K562 (cell line): ENCODE measurements around the gene LIX1L. TPM values are rescaled to one million over a fixed set of nuclear protein-coding genes. Genes with fewer than 3 reads are reported as not detected.

Source experiments
- ATAC-seq: fragments of 200-7000 bp; cut with Tn5 transposase; 3 replicates; pipeline ENCODE4 v1.9.1; 2020; ENCODE audit warnings: moderate library complexity
- BruUV-seq: library from RNA; stranded (reverse); fragments of 400-500 nt; replicated peaks from 2 replicates; lab custom pipeline; 2021; lab: Mats Ljungman, UMichigan
- CTCF ChIA-PET: fragments of 300-600 bp; formaldehyde crosslinking; extraction: SDS; loops from one replicate; lab custom pipeline; 2021; ENCODE audit warnings: low intra/inter-chr PET ratio; lab: Yijun Ruan, JAX
- POLR2A ChIA-PET: fragments of 300-600, 350-650 bp; sonication (Branson Sonifier 250); formaldehyde crosslinking; extraction: SDS; loops from one replicate; lab custom pipeline; 2021; ENCODE audit warnings: antibody characterized with exemption, inconsistent platforms; lab: Yijun Ruan, JAX
- DNase-seq, 4 experiments: peaks; one replicate each; pipeline versions ENCODE4 v3.0.0 to v3.0.0-alpha.2; 2011 to 2018; ENCODE audit warnings: low spot score in 3 of 4, mixed read lengths in 3 of 4; ENCODE audit errors: extremely low read depth in 1 of 4
- FAIRE-seq: peaks from 2 replicates; lab custom pipeline; 2011; peaks lifted over from hg19 to GRCh38; lab: Jason Lieb, UNC
- H2AFZ ChIP-seq: 2 replicates; pipeline ENCODE4 v1.6.0; 2011; ENCODE audit warnings: low read depth, low read length, control low read depth, inconsistent platforms
- H3K27ac ChIP-seq: fragments of 200-600 bp; 3 replicates; pipeline ENCODE4 v1.8.0; 2011; ENCODE audit warnings: low read depth, mild to moderate bottlenecking, control low read depth, inconsistent platforms, low read length, moderate library complexity, mixed read lengths; ENCODE audit errors: extremely low read depth
- H3K27me3 ChIP-seq, 2 experiments: fragments of 300-600 bp in 1 of 2; 2 replicates in 1 of 2; 3 replicates in 1 of 2; pipeline versions ENCODE4 v1.6.0 to v1.8.0; 2011; ENCODE audit warnings: inconsistent platforms in 2 of 2, low read length in 2 of 2, mild to moderate bottlenecking in 1 of 2, mixed read lengths in 1 of 2, moderate library complexity in 1 of 2; ENCODE audit not compliant: control insufficient read depth in 2 of 2, insufficient read depth in 2 of 2
- H3K36me3 ChIP-seq: fragments of 300-600 bp; 3 replicates; pipeline ENCODE4 v1.8.0; 2011; ENCODE audit warnings: mild to moderate bottlenecking, low read length, inconsistent platforms; ENCODE audit not compliant: control insufficient read depth, insufficient read depth
- H3K4me1 ChIP-seq, 2 experiments: fragments of 200-600 bp in 1 of 2; replicated peaks in 1 of 2; 2 replicates in 1 of 2; 3 replicates in 1 of 2; pipeline versions ENCODE4 v1.5.1 to v1.8.0; 2011; ENCODE audit warnings: inconsistent platforms in 2 of 2, low read length in 2 of 2, mild to moderate bottlenecking in 1 of 2, mixed read lengths in 1 of 2, moderate library complexity in 1 of 2; ENCODE audit not compliant: control insufficient read depth in 2 of 2, insufficient read depth in 2 of 2
- H3K4me2 ChIP-seq: 2 replicates; pipeline ENCODE4 v1.6.1; 2011; ENCODE audit warnings: low read length, control low read depth, inconsistent platforms, mixed read lengths; ENCODE audit not compliant: insufficient read depth
- H3K4me3 ChIP-seq: fragments of 200-600 bp; sonication (generic), shearing (Covaris generic); 2 replicates; pipeline ENCODE4 v1.5.1; 2016; ENCODE audit warnings: control low read depth, inconsistent platforms
- H3K79me2 ChIP-seq: fragments of 200-600 bp; 3 replicates; pipeline ENCODE4 v1.8.0; 2011; ENCODE audit warnings: low read length, inconsistent platforms; ENCODE audit not compliant: control insufficient read depth, insufficient read depth
- H3K9ac ChIP-seq, 2 experiments: 2 replicates each; pipeline versions ENCODE4 v1.6.0 to v1.6.1; 2011; ENCODE audit warnings: low read depth in 2 of 2, low read length in 2 of 2, control low read depth in 1 of 2, inconsistent platforms in 1 of 2, mild to moderate bottlenecking in 1 of 2, mixed read lengths in 1 of 2; ENCODE audit not compliant: insufficient read depth in 1 of 2
- H3K9me1 ChIP-seq: one replicate; pipeline ENCODE4 v1.6.0; 2011; ENCODE audit warnings: inconsistent platforms, mild to moderate bottlenecking, low read length, moderate library complexity; ENCODE audit not compliant: control insufficient read depth, insufficient read depth
- H3K9me3 ChIP-seq: replicated peaks from 2 replicates; pipeline ENCODE4 v1.5.1; 2011; ENCODE audit warnings: low read depth, low read length, inconsistent platforms; ENCODE audit not compliant: control insufficient read depth, insufficient read depth
- H4K20me1 ChIP-seq: replicated peaks from 2 replicates; pipeline ENCODE4 v1.6.1; 2011; ENCODE audit warnings: low read length, inconsistent platforms, mixed read lengths; ENCODE audit not compliant: control insufficient read depth, insufficient read depth
- FOXA3 ChIP-seq, 2 experiments: fragments of 450-650 bp in 1 of 2; sonication (generic) in 1 of 2; formaldehyde crosslinking; IDR thresholded peaks in 1 of 2; conservative IDR thresholded peaks in 1 of 2; 2 replicates each; pipeline versions ENCODE4 v1.4.0 to v1.8.0; 2020 to 2022; ENCODE audit warnings: mild to moderate bottlenecking in 2 of 2, missing genetic modification reagents in 1 of 2
- PYGO2 ChIP-seq: fragments of 450-650 bp; IDR thresholded peaks from 2 replicates; pipeline ENCODE4 v1.6.1; 2016; ENCODE audit warnings: mild to moderate bottlenecking, missing genetic modification characterization, moderate library complexity, missing compliant biosample characterization
- RBBP5 ChIP-seq: fragments of 200-600 bp; sonication (generic); IDR thresholded peaks from 2 replicates; pipeline ENCODE4 v1.6.1; 2012; ENCODE audit warnings: borderline replicate concordance, mild to moderate bottlenecking, low read length, control low read depth, inconsistent platforms; ENCODE audit not compliant: insufficient read depth, poor library complexity, severe bottlenecking
- ZBTB33 ChIP-seq: sonication (generic); formaldehyde crosslinking; IDR thresholded peaks from 2 replicates; pipeline ENCODE4 v1.8.1; 2023; ENCODE audit warnings: mild to moderate bottlenecking, missing genetic modification reagents
- WGBS: fragments of 100-300 bp; shearing (Covaris generic); methylation state at CpG from one replicate; pipeline ENCODE4 v1.1.6; 2016; ENCODE audit warnings: low coverage, mixed read lengths; ENCODE audit not compliant: insufficient coverage; ENCODE audit errors: missing lambda C conversion rate; 5-methylcytosine and 5-hydroxymethylcytosine counted together
- in situ Hi-C: fragments of 300-500 bp; cut with MboI; formaldehyde crosslinking; loops from 4 replicates; pipeline ENCODE4 v1.15.0; 2018; ENCODE audit warnings: inconsistent platforms, mixed read lengths
- intact Hi-C: fragments of 100-400 bp; cut with micrococcal nuclease; formaldehyde crosslinking; loops from 2 replicates; pipeline ENCODE4 v1.14.2; 2022
- polyA plus RNA-seq, 8 experiments: library from polyadenylated mRNA; depleted of rRNA in 4 of 8; stranded (reverse) in 5 of 8; unstranded in 3 of 8; fragments of >200 nt; fragmentation: Nextera tagmentation in 2 of 8; fragmentation: Illumina TruSeq in 1 of 8; extraction: Ambion mirVana in 2 of 8; extraction: Trizol in 1 of 8; gene quantifications; 2 replicates each; pipeline versions ENCODE4 v1.2.1 to v1.2.3, GENCODE V29; 2011 to 2014; ENCODE audit warnings: inconsistent platforms in 1 of 8, missing spikeins in 1 of 8
- total RNA-seq, 7 experiments: library from RNA; depleted of rRNA in 6 of 7; stranded (reverse); fragments of >200 nt in 6 of 7; fragmentation: Illumina TruSeq in 2 of 7; extraction: Trizol in 2 of 7; gene quantifications; 2 replicates each; pipeline versions ENCODE4 v1.2.1 to v1.2.3, GENCODE V29; 2011 to 2021; ENCODE audit warnings: low replicate concordance in 1 of 7

The LIX1L gene
- total and polyA plus RNA-seq, 9 of the 15 experiments (the other 6 are each of a cell fraction or from before 2014, with no cell fraction given) = 4.6 to 26.5 (median 12.5) TPM

- H3K79me2 ChIP-seq = peaks cover 38% of the 10 kb centered on the region
- intact Hi-C loops (no loop called here), in situ Hi-C loops (no loop called here)
- CTCF ChIA-PET = no interaction called here
- POLR2A ChIA-PET = interaction anchor here (4.0 kb wide), 1 partner anchor 30 kb away, joined by 50 read pairs; no protein-coding TSS in a partner anchor
- H3K27ac ChIP-seq = no peak overlapping the region
- no peak overlapping the region for H2AFZ ChIP-seq
- H3K9me3 ChIP-seq = no peaks in the 10 kb centered on the region
- ATAC-seq = no peak
- H3K9ac ChIP-seq = no peak overlapping the region
- WGBS = 60% methylated on average over 1 of the region's 22 CpGs
- no TSS peak for BruUV-seq
- no peak for DNase-seq
- H3K36me3 ChIP-seq = no peaks in the 10 kb centered on the region
- TF ChIP-seq FOXA3 (CRISPR knock-in tag; conservative IDR thresholded peaks at IDR 0.05 in 1 of 2, IDR thresholded peaks at IDR 0.05 in 1 of 2) (no peak), RBBP5 (no peak)
- H3K9me1 ChIP-seq = no peaks in the 10 kb centered on the region
- peaks cover 34 to 39% of the 10 kb centered on the region in 2 experiments; a peak in 4 of 5 replicates for H3K4me1 ChIP-seq
- FAIRE-seq = no peak
- no peak overlapping the region for H3K4me3 ChIP-seq
- H3K4me2 ChIP-seq = no peak overlapping the region
- H3K27me3 ChIP-seq = no peaks in the 10 kb centered on the region; a peak in 1 of 5 replicates
- no peaks in the 10 kb centered on the region for H4K20me1 ChIP-seq
Observed at GRCh38 chr1:145961109-145961424, 3.2 kb upstream of the LIX1L start.

GRCh38 chr1:145960468-145961108 is 2.8 kb upstream of the LIX1L start:
- H2AFZ ChIP-seq = no peak overlapping the region
- TF ChIP-seq ZBTB33 (peak; percentile 61), PYGO2 (no peak)
- intact Hi-C loops (no loop called here), in situ Hi-C loops (no loop called here)
- no peaks in the 10 kb centered on the region for H3K9me1 ChIP-seq
- WGBS = 83% methylated on average over 22 of the region's 44 CpGs
- POLR2A ChIA-PET = no interaction called here
- peaks cover 34 to 39% of the 10 kb centered on the region in 2 experiments; a peak in 4 of 5 replicates for H3K4me1 ChIP-seq
- ATAC-seq = no peak
- DNase-seq = no peak
- no peak for FAIRE-seq
- H3K9ac ChIP-seq = no peak overlapping the region
- no peaks in the 10 kb centered on the region for H3K36me3 ChIP-seq
- H3K4me2 ChIP-seq = no peak overlapping the region
- no peaks in the 10 kb centered on the region for H4K20me1 ChIP-seq
- no peaks in the 10 kb centered on the region for H3K9me3 ChIP-seq
- no TSS peak for BruUV-seq
- CTCF ChIA-PET = no interaction called here
- H3K27me3 ChIP-seq = no peaks in the 10 kb centered on the region; a peak in 1 of 5 replicates
- H3K79me2 ChIP-seq = peaks cover 37% of the 10 kb centered on the region
- H3K27ac ChIP-seq = no peak overlapping the region
- H3K4me3 ChIP-seq = no peak overlapping the region
